HG03439 (cell line): ENCODE results near the gene NUB1.
"Not testable (repeated sequence)": the region's sequence is repeated elsewhere in the genome, so short reads cannot be mapped to it uniquely, and the experiment has no call there.

ENCODE experiments used
- ATAC-seq: cut with Tn5 transposase; IDR thresholded peaks from one replicate; pipeline ENCODE4 v1.9.1; 2021; ENCODE audit warnings: mild to moderate bottlenecking, moderate library complexity; ENCODE audit not compliant: unreplicated experiment

NUB1 gene

GRCh38 chr7:151341357-151342101 lies at the start of gene NUB1:
Gene NUB1, plus strand, starts transcription at chr7:151341812. Its CDS starts 3,538 bp downstream, at chr7:151345350.
- peak; percentile 56 for ATAC-seq

GRCh38 chr7:151292850-151293249 lies 48.8 kb upstream of the NUB1 start:
- no peak for ATAC-seq

- ATAC-seq: no peak
These were observed 45.2 kb upstream of the NUB1 start for GRCh38 chr7:151296202-151296992.

GRCh38 chr7:151298765-151299164 lies 42.8 kb upstream of the NUB1 start:
- ATAC-seq: no peak

- no peak for ATAC-seq
These were observed 42.1 kb upstream of the NUB1 start for GRCh38 chr7:151299530-151299929.

- ATAC-seq: no peak
These were observed 41.5 kb upstream of the NUB1 start for GRCh38 chr7:151299940-151300645.

GRCh38 chr7:151301471-151302462 lies 39.8 kb upstream of the NUB1 start:
- ATAC-seq: no peak

GRCh38 chr7:151304251-151304650 lies 37.4 kb upstream of the NUB1 start:
- not testable (repeated sequence) for ATAC-seq

- no peak for ATAC-seq
These were observed 36.8 kb upstream of the NUB1 start for GRCh38 chr7:151304856-151305255.

GRCh38 chr7:151306374-151306773 lies 35.2 kb upstream of the NUB1 start:
- ATAC-seq: no peak

- no peak for ATAC-seq
These were observed 34.8 kb upstream of the NUB1 start for GRCh38 chr7:151306860-151307259.

GRCh38 chr7:151307536-151307935 lies 34.1 kb upstream of the NUB1 start:
- no peak for ATAC-seq

GRCh38 chr7:151308256-151308655 lies 33.4 kb upstream of the NUB1 start:
- no peak for ATAC-seq

GRCh38 chr7:151308791-151309190 lies 32.8 kb upstream of the NUB1 start:
- no peak for ATAC-seq

- no peak for ATAC-seq
These were observed 32.3 kb upstream of the NUB1 start for GRCh38 chr7:151309311-151309710.

- ATAC-seq: no peak
These were observed 31.0 kb upstream of the NUB1 start for GRCh38 chr7:151310578-151310977.

GRCh38 chr7:151311294-151311864 lies 30.2 kb upstream of the NUB1 start:
- no peak for ATAC-seq

GRCh38 chr7:151312356-151312755 lies 29.3 kb upstream of the NUB1 start:
- ATAC-seq: no peak

GRCh38 chr7:151312831-151313809 lies 28.5 kb upstream of the NUB1 start:
- ATAC-seq: no peak
